ENCODE measurements around the gene NFIC. TPM values are rescaled to one million over a fixed set of nuclear protein-coding genes. Genes with fewer than 3 reads are reported as not detected.
A peak's percentile ranks its signal among the peaks of the same experiment; 100 is the strongest.
"Not testable (repeated sequence)": the region's sequence is repeated elsewhere in the genome, so short reads cannot be mapped to it uniquely, and the experiment has no call there.

Gene NFIC
- polyA plus RNA-seq, 5 donors, result 31.3 to 72.3 (median 36.8) TPM

DNA sequence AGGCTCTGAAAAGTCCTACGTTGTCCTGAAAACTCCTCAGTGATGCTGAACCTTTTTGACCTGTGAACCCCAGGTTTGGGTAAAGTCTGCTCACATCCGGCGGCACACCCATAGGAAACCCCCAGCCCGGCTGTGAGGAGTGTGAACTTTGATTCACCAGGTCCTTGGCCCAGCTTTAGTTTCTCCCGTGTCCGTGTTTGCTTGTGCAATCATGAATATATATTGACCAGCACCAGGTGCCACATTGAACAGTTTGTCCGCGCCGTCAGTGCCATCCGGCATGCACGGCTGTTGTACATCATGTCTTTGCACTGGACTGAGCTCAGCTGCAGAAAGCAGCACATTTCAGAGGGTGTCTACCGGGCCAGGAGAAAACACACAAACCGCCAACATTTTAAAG is 45.3 kb downstream of the NFIC start:
- DNase-seq, result no peak

DNA sequence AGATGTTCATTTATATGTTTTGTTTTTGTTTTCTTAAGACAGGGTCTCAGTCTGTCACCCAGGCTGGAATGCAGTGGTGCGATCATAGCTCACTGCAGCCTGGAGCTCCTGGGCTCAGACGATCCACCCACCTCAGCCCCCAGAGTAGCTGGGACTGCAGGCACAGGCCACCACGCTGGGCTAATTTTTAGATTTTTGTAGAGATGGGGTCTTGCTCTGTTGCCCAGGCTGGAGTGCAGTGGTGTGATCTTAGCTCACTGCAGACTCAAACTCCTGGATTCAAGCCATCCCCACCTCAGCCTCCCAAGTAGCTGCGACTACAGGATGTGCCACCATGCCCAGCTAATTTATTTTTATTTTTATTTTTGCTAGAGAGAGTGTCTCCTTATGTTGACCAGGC is 45.7 kb downstream of the NFIC start:
- DNase-seq, result no peak

DNA sequence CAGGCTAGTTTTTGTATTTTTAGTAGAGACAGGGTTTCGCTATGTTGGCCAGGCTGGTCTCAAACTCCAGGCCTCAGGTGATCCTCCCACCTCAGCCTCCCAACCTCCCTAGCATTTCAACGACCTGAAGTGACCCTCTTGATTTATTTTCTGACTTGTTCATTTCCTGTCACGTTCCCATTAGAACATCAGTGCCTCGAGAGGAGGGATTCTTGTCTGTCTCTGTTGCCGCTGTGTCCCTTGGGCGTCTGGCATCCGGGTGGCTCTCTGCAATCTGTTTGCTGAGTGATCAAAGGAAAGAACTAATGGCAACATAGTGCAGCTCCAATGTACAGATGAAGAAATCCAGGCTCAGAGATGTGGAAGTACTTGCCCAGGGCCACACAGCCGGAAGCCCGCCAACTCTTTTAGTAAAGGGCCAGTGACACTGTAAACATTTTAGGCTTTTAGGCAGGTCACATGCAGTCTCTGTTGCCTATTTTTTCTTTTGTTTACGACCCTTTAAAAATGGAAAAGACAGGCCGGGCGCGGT is 47.5 kb downstream of the NFIC start:
- no peak for DNase-seq

DNA sequence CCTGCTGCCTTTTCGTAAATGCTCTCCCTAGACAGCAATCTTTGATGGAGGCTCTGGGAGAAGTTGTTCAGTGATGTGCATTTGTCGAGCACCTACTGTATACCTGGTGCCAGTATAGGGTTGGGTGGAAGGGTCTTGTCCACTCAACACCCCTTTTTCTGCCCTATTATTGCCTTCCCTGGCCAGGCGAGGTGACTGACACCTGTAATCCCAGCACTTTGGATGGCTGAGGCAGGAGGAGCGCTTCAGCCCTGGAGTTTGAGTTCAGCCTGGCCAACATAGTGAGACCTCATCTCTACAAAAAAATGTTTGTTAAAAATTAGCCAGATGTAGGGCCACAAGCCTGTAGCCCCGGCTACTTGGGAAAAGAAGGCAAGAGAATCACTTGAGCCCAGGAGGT is 49.3 kb downstream of the NFIC start:
- no peak for DNase-seq

DNA sequence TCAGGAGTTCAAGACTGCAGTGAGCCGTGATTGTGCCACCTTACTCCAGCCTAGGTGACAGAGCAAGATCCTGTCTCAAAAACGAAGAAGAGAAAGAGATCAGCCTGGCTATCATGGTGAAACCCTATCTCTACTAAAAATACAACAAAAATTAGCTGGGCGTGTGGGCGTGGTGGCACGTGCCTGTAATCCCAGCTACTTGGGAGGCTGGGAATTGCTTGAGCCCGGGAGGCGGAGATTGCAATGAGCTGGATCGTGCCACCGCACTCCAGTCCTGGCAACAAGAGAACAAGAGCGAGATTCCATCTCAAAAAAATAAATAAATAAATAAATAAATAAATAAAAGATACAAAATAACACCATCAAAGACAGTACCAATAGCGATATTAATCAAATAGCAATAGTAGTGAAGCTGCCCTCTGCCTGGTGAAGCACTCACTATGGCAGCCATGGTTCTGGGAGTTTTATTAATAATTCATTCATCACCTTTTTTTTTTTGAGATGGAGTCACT is 53.9 kb downstream of the NFIC start:
- no peak for DNase-seq

DNA sequence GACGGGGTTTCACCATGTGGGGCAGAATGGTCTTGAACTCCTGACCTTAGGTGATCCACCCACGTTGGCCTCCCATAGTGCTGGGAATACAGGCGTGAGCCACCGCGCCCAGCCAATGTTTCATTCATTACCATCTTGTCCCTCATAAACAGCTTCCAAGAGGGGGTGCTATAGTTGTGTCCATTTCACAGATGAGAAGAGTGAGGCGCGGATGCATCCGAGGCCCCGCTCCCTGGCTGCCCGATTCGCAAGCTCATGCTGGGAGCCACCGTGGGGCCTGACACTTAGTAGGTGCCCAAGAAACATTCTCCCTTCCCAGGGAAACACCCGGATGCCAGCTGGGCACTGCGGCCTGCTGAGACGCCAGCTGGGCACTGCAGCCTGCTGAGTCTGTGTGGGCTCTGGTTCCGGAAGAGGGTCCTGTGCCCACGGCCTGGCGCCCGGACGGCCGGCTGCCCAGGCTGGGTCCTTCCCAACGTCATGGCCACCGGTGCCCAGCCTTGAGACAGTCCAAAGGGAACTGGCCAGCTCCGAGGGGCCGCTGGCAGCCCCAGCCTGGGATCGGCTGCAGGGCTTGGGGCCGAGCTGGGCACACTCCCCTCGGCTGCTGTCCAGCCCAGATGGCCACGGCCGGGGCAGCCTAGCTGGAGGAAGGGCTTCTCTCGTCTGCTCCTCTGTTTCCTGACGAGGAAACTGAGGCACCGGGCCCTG is 54.7 kb downstream of the NFIC start:
- no peak for DNase-seq

DNA sequence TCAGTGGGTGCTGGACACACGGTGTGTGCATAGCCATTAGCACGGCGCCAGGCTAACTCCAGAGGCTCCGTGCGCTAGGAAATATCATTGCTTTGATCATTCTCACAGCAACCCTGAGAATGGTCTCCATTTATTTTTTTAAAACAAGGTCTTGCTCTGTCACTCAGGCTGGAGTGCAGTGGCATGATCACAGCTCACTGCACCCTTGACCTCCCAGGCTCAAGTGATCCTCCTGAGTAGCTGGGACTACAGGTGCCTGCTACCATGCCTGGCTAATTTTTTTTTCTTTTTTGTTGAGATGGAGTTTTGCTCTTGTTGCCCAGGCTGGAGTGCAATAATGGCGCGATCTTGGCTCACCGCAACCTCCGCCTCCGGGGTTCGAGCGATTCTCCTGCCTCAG is 55.3 kb downstream of the NFIC start:
- DNase-seq, result not testable (repeated sequence)

DNA sequence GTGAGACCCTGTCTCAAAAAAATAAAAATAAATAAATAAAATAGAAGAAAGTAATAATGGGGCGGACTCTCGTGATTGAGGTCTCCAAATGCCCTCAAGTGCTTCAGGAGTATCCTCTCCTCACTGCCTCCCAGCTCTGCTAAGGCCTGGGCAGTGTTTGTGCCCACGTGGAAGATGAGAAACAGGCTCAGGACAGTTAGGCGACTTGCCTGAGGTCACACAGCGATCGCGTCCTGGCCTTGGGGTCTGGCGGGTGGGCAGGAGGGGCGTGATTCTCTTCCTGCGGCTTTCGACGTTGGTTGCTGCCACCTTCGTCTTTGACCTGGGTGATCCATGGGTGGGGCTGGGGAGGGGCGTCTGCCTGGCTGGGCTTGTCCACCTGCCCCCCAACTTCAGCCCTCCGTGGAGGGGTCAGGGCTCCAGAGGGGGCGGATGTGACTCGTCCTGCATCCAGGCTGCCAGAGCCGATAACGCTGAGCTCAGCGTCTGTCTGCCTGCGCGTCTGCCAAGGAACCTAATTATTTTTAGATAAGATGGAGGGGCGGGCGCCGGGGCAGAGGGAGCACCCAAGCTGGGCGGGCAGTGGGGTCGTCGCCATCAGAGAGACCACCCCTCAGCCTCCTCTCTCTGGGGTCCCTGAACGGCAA is 56.9 kb downstream of the NFIC start:
- peak in 1 of 2 donors; percentile 58 for DNase-seq

DNA sequence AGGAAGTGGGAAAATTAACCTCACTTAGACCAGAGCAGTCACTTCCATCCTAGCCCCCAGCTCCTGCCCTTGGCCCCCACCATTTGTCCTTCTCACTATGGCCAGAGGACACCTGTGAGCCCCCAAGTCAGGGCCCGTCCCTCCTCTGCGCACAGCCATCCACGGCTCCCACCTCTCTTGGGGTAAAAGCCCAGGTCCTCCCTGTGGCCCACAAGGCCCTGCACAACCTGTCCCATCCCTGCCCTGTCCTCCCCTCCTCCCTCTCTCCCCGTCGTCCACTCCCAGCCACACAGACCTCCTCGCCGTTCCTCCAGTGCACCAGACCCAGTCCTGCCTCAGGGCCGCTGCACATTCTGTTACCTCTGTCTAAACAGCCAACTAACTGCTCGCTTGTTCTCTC is 60.0 kb downstream of the NFIC start:
- no peak for DNase-seq

DNA sequence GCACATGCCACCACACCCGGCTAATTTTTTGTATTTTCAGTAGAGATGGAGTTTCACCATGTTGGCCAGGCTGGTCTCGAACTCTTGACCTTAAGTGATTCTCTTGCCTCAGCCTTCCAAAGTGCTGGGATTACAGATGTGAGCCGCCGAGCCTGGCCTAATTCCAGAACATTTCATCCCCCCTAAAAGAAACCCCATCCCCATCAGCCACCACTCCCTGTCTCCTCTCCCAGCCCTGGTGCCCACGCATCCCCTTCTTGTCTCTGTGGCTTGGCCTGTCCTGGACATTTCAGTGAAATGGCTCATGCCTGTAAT is 63.9 kb downstream of the NFIC start:
- DNase-seq, result not testable (repeated sequence)

DNA sequence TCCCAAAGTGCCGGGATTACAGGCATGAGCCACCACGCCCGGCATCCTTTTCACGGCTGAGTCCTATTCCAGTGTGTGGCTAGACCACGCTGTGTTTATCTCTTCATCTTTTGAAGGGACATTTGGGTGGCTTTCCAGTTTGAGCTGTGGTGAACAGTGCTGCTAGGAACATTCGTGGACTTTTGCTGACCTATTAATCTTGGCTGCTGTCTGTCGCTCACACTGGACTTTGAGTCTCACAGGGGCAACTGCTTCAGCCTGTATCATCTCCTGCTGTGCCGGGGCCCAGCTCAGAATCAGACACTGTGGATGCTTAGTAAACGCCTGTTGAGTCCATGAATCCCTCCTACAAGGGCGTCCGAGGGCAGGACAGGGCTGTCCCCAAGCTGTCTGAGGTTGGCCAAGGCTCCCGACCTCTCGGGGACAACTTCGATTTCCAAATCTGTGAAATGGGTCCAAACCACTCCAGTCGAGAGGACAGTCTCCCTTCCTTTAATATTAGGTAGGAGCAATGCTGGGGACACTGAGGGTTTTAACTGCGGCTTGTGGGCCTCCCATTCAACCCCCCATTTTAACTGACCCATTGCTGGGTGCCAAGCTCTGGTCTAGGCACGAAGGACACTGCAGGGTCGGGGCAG is 65.5 kb downstream of the NFIC start:
- no peak for DNase-seq

DNA sequence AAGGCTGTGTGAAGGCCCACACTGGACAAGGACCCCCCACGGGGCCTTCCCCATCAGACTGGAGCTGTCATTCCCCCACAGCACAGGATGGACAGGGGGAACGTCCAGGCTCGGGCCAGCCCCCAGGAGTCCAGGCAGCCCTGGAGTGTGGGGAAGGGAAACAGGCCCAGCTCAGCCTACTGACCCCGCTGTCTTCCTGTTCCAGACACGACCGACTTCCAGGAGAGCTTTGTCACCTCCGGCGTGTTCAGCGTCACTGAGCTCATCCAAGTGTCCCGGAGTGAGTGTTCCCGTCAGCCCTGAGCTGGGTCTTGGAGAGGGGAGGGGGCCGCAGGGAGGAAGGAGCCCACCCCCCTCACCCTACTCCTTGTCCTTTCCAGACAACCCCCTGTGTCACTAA is 66.9 kb downstream of the NFIC start:
- DNase-seq, result no peak

DNA sequence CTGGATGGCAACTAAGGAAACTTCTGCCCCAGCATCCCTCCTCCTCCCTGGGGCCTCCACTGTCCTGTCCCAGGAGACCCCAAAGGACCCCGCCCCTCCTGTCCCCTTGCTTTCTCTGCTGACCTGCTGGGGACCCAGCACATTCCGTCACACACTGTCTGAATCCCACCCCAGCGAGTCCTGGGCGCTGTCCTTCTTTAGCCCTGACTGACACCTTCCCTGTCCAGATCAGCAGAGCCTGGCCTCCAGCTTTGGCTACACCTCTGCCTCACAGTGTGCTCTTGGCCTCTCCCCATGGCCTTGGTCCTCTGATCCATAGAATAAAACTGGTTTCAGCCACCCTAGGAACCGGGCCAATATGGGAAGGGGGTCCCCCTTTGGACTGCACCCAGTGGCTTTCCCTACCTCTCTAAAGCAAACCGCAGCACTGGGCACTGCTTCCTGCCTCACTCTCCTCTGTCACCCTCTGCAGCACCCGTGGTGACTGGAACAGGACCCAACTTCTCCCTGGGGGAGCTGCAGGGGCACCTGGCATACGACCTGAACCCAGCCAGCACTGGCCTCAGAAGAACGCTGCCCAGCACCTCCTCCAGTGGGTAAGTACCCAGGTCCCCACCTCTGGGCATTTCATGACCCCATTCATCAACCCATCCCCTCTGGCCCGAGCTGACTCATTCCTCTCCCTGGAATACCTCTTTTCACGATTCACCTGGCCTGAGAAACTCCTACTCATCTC is 67.6 kb downstream of the NFIC start:
- DNase-seq, result no peak

DNA sequence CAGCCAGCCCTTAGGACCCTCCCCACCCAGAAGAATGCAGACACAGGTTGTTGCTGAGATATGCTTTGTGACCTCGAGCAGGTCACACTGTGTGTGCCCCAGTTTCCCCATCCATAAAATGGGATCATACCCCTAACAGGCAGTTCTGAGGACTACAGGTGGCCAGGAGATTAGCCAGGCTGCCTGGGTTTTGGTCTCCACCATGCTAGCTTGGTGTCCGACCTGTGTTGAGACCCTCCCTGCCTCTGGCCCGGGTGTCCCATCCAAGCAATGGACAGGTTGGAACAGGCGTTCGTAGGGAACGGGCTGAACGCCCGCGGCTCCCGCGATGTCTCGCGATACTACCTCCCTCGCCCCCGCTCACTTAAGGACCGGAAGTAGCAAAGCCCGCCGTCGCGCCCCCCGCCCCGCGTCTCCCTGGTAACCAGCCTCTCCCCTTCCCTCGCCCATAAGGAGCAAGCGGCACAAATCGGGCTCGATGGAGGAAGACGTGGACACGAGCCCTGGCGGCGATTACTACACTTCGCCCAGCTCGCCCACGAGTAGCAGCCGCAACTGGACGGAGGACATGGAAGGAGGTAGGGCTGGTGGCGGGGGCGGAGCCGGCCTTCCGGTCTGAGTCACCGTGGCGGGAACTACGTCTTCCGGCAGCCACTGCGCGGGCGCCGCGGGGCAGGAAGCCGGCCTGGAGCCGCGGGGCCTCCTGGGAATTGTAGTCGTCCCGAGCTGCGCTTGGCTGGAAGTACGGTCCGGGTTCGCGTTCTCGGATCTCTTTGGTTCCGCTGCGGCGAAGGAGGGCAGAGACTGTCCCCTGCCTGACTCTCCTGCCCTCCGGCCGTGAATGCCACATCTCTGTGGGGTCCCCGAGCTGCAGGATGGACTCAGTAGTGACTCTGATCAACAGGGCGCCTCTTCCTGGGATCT is 68.5 kb downstream of the NFIC start:
- peak; percentile 93 to 94 for DNase-seq

DNA sequence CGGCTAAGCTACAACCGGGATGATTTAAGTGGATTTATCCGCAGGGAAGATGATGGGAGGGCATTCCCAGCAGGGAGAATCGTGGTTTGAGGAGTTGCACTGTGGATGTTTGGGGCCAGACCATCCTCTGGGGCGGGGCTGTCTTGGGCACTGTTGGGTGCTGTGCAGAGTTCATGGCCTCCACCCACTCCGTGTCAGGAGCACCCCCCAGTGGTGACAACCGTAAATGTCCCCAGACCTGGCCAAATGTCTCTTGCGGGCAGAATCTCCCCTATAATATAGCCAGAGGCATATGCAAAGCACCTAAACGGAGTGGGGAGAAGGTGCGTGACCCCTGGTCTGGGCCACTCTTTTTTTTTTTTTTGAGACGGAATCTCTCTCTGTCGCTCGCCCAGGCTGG is 73.7 kb downstream of the NFIC start:
- no peak for DNase-seq

DNA sequence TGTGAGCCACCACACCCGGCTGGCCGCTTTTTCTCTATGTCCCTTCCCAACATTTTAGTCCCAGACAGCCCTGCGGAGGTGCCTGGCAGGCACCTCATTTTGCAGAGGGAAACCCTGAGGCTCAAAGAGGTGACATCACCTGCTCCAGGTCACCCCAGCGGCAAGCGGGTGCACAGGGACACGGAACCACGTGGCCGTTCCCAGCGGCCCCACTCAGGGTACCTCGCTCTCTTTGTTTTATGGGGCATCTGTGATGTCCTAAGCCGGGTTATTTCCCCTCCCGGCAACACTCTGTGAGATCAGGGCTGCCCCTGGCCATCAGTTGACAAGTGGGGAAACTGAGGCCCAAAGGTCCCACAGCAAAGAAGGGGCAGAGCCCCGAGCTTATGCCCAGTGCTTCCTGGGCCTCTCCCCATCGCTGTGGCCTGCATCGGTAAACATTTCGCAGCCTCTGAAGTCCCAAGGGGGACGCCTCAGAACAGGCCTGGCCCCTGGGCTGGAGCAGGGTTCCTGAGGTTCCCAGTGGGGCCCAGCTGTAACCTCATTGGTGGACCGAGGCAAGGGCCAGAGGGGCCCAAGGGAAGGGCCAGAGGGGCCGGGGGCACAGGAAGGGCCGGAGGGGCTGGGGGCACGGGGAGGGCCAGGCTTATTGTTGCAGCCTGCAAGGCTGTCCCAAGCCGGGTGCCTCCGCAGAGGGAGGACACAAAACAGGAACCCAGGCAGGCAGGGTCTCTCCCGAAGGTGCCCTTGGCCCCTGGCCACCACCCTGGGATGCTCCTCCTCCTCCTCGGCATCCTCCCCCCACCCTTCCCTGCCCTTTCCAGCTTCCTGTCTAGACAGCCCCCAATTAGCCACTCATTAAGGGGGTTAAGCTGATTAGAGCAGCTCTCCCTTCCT is 75.0 kb downstream of the NFIC start:
- DNase-seq, result no peak

DNA sequence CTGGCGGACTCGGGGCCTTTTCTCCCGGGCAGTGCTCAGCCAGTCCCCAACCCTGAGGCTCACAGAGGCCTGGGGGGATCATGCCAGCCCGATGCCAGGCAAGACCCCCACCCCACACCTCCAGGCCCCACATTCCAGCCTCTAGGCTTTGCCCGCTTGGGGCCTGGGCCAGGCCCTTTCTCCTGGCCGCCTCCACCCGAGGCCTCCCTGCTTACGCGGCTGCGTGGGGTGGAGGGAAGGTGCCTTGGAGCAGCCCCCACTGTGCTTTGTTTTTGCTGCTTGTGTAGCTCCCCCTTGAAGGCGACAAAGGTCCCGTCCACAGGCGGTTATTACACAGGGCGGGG is 75.6 kb downstream of the NFIC start:
- DNase-seq, result no peak

DNA sequence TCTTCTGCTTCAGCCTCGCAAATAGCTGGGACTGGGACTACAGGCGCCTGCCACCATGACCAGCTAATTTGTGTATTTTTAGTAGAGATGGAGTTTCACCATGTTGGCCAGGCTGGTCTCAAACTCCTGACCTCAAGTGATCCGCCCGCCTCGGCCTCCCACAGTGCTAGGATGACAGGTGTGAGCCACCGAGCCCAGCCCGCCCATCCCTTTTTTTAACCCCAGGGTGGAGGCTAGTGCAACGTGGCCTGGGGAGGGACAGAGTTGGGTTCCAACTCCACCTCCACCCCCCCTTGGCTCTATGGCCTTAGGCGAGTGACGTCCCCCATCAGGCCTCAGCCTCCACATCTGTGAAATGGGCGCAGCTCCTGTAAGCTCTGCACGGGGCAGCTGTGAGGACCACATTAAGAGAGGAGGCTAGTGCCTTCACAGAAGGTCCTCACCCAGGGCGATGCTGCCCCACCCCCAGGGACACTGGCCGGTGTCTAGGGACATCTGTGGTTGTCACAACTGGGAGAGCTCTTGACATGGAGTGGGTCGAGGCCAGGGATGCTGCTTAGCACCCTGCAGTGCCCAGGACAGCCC is 76.2 kb downstream of the NFIC start:
- no peak for DNase-seq

DNA sequence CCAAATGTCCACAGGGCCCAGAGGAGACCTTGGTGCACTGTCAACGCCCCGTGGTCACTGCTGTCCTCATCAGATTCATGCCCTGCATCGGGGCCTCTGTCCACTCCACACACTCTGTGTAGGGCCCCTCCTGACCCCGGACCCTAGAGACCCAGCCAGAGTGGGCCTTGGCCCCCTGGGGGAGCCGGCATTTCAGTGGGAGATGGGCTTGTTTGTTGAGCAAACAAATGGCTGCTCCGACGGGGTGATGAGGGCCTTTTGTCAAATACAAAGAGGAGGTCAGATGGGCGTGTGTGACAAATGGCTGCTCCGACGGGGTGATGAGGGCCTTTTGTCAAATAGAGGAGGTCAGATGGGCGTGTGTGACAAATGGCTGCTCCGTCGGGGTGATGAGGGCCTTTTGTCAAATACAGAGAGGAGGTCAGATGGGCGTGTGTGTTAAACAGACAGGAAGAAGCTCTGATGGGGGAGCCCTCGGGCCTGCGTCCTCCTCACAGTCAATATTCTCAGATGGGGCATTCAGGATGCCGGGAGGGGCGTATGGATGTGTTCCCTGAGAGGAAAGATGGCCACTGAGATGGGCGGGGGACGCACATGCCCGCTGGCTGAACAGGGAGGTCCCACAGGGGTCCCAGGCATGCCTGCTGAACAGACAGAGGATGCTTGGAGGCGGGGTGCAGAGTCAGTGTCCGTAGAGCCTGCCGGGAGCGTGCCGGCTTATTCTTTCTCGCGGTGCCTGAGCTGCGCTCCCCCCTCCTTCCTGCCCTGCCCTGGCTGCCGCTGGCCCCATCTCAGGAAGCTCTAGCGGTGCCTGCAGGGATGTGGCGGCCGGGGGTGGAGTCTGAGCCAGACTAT is 77.7 kb downstream of the NFIC start:
- DNase-seq, result no peak
